Measurements from ENCODE around the gene CRTAP. TPM values are rescaled to one million over a fixed set of nuclear protein-coding genes. Genes with fewer than 3 reads are reported as not detected.
"Not testable (repeated sequence)": the region's sequence is repeated elsewhere in the genome, so short reads cannot be mapped to it uniquely, and the experiment has no call there.

Gene CRTAP
- total RNA-seq, 1 experiment from 2014 or later = 401 TPM

GRCh38 chr3:33171580-33171979 is 57.8 kb downstream of the CRTAP start:
- no peak for DNase-seq (ENCODE audit: extremely low read depth, low read depth)

- DNase-seq (ENCODE audit: extremely low read depth, low read depth) = no peak
Measured at GRCh38 chr3:33173103-33173502, 59.3 kb downstream of the CRTAP start.

GRCh38 chr3:33173672-33174071 is 59.9 kb downstream of the CRTAP start:
- no peak for DNase-seq (ENCODE audit: extremely low read depth, low read depth)

- no peak for DNase-seq (ENCODE audit: extremely low read depth, low read depth)
Measured at GRCh38 chr3:33174095-33174494, 60.3 kb downstream of the CRTAP start.

- no peak for DNase-seq (ENCODE audit: extremely low read depth, low read depth)
Measured at GRCh38 chr3:33174711-33175414, 61.0 kb downstream of the CRTAP start.

- no peak for DNase-seq (ENCODE audit: extremely low read depth, low read depth)
Measured at GRCh38 chr3:33179132-33179531, 65.3 kb downstream of the CRTAP start.

- DNase-seq (ENCODE audit: extremely low read depth, low read depth) = no peak
Measured at GRCh38 chr3:33181229-33181628, 67.4 kb downstream of the CRTAP start.

- not testable (repeated sequence) for DNase-seq (ENCODE audit: extremely low read depth, low read depth)
Measured at GRCh38 chr3:33181641-33182040, 67.8 kb downstream of the CRTAP start.

GRCh38 chr3:33184863-33185262 is 71.0 kb downstream of the CRTAP start:
- no peak for DNase-seq (ENCODE audit: extremely low read depth, low read depth)

GRCh38 chr3:33186524-33187367 is 72.9 kb downstream of the CRTAP start:
- DNase-seq (ENCODE audit: extremely low read depth, low read depth) = no peak

GRCh38 chr3:33187368-33187634 is 73.5 kb downstream of the CRTAP start:
- no peak for DNase-seq (ENCODE audit: extremely low read depth, low read depth)

GRCh38 chr3:33194303-33194702 is 80.5 kb downstream of the CRTAP start:
- no peak for DNase-seq (ENCODE audit: extremely low read depth, low read depth)

GRCh38 chr3:33196538-33196937 is 82.7 kb downstream of the CRTAP start:
- no peak for DNase-seq (ENCODE audit: extremely low read depth, low read depth)

Small RNA genes lying within 50 kb of the gene (small RNA-seq; reads per million reads assigned to genes)
- gene AC123900.1 (0 reads per million in 2 experiments), gene RN7SL296P (0 to 0.06 reads per million in 2 experiments), gene SUMO2P10 (0 reads per million in 2 experiments)

Other genes starting within 250 kb of the CRTAP start
- gene CCR4, start 162.4 kb upstream of the CRTAP start, total RNA-seq (2014; rRNA removed; shearing (Covaris generic)) = not detected in 2 replicates
- 53.0 and 57.0 TPM in 2 replicates for gene GLB1, start 16.9 kb upstream of the CRTAP start, total RNA-seq (2014; rRNA removed; shearing (Covaris generic))
- 2.5 and 2.7 TPM in 2 replicates for gene TMPPE, start 16.9 kb upstream of the CRTAP start, total RNA-seq (2014; rRNA removed; shearing (Covaris generic))
- 1.7 and 2.0 TPM in 2 replicates for gene SUSD5, start 104.8 kb downstream of the CRTAP start, total RNA-seq (2014; rRNA removed; shearing (Covaris generic))
- 4.6 and 7.3 TPM in 2 replicates for gene FBXL2, start 163.4 kb downstream of the CRTAP start, total RNA-seq (2014; rRNA removed; shearing (Covaris generic))

Measured in NCI-H460 (cell line).